Measurements from ENCODE around the gene TNFAIP8L2. TPM values are rescaled to one million over a fixed set of nuclear protein-coding genes. Genes with fewer than 3 reads are reported as not detected.

The TNFAIP8L2 gene
- total and polyA plus RNA-seq, 2 donors (not counting 3 experiments of a cell fraction or from before 2014, with no cell fraction given) = 0.06 TPM; not detected in 1

GRCh38 chr1:151193304-151193703 is 36.9 kb downstream of the TNFAIP8L2 start:
- H3K9me3 ChIP-seq (replicated peaks; ENCODE audit: control insufficient read depth, insufficient read depth, low read length) = no peaks in the 10 kb centered on the region
- H3K36me3 ChIP-seq (ENCODE audit: control insufficient read depth in 2 of 2, extremely low read depth in 1 of 2, insufficient read depth in 2 of 2, low read length in 2 of 2) = no peaks in the 10 kb centered on the region
- H3K4me1 ChIP-seq (ENCODE audit: control insufficient read depth, extremely low read depth, insufficient read depth, low read length) = peaks cover 17% of the 10 kb centered on the region
- no peak overlapping the region for H3K9ac ChIP-seq (replicated peaks; ENCODE audit: extremely low read depth, insufficient read depth, low read length)
- H3K4me2 ChIP-seq (ENCODE audit: insufficient read depth, low read length) = no peak overlapping the region
- H3K79me2 ChIP-seq (ENCODE audit: control insufficient read depth, insufficient read depth, low read length) = peaks cover 17% of the 10 kb centered on the region
- dilution Hi-C loops (cut with MboI; ENCODE audit: extremely low pct_ligation_motif_present, low sequenced_read_pairs) (no loop called here), intact Hi-C loops (cut with micrococcal nuclease) (loop anchor here (10.0 kb wide), 1 partner anchor 959 kb away; the partner anchor contains the start of gene ANP32E)
- H4K20me1 ChIP-seq (replicated peaks; ENCODE audit: control insufficient read depth, extremely low read depth, insufficient read depth, low read length) = no peaks in the 10 kb centered on the region
- BruUV-seq (replicated peaks) = no TSS peak
- DNase-seq (ENCODE audit: low read depth, low spot score) (no peak), FAIRE-seq (no peak)
- TF ChIP-seq EZH2 (IDR thresholded peaks at IDR 0.05; ENCODE audit: borderline replicate concordance, low read depth, low read length, severe bottlenecking) = no peak
- TF ChIP-seq POLR2A (IDR thresholded peaks at IDR 0.05; ENCODE audit: low read depth, low read length) = no peak
- no peak for TF ChIP-seq JUN (IDR thresholded peaks at IDR 0.05; ENCODE audit: borderline replicate concordance, insufficient read depth, insufficient read length, low read depth)
- TF ChIP-seq MYC (IDR thresholded peaks at IDR 0.05; ENCODE audit: low read depth, low read length) = no peak
- TF ChIP-seq, protein P1, sequence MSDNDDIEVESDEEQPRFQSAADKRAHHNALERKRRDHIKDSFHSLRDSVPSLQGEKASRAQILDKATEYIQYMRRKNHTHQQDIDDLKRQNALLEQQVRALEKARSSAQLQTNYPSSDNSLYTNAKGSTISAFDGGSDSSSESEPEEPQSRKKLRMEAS (IDR thresholded peaks at IDR 0.05; ENCODE audit: insufficient read depth, insufficient read length) = no peak
- no peak for TF ChIP-seq FOS (IDR thresholded peaks at IDR 0.05; ENCODE audit: borderline replicate concordance, insufficient read depth, low read length)
- TF ChIP-seq POLR2AphosphoS5 (IDR thresholded peaks at IDR 0.05; ENCODE audit: insufficient read depth, low read depth, low read length) = no peak
- TF ChIP-seq GATA2 (IDR thresholded peaks at IDR 0.05; ENCODE audit: insufficient read depth, insufficient read length, low read depth, low read length) = no peak
- TF ChIP-seq, protein P2, sequence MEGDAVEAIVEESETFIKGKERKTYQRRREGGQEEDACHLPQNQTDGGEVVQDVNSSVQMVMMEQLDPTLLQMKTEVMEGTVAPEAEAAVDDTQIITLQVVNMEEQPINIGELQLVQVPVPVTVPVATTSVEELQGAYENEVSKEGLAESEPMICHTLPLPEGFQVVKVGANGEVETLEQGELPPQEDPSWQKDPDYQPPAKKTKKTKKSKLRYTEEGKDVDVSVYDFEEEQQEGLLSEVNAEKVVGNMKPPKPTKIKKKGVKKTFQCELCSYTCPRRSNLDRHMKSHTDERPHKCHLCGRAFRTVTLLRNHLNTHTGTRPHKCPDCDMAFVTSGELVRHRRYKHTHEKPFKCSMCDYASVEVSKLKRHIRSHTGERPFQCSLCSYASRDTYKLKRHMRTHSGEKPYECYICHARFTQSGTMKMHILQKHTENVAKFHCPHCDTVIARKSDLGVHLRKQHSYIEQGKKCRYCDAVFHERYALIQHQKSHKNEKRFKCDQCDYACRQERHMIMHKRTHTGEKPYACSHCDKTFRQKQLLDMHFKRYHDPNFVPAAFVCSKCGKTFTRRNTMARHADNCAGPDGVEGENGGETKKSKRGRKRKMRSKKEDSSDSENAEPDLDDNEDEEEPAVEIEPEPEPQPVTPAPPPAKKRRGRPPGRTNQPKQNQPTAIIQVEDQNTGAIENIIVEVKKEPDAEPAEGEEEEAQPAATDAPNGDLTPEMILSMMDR (IDR thresholded peaks at IDR 0.05; ENCODE audit: extremely low read depth in 1 of 2, insufficient read depth in 1 of 2, low read depth in 1 of 2, low read length in 2 of 2) = no peak
- POLR2A ChIA-PET = no interaction called here
- H2AFZ ChIP-seq (ENCODE audit: low read depth, low read length) = no peak overlapping the region
- no peak overlapping the region for H3K4me3 ChIP-seq (replicated peaks in 1 of 3; ENCODE audit: insufficient read depth in 1 of 3, low read depth in 1 of 3, low read length in 3 of 3)
- no peaks in the 10 kb centered on the region for H3K9me1 ChIP-seq (replicated peaks; ENCODE audit: control insufficient read depth, extremely low read depth, insufficient read depth, low read length)
- no peaks in the 10 kb centered on the region for H3K27me3 ChIP-seq (ENCODE audit: control insufficient read depth in 2 of 2, insufficient read depth in 2 of 2, low read length in 2 of 2)
- CTCF ChIA-PET = no interaction called here
- H3K27ac ChIP-seq (ENCODE audit: insufficient read depth, low read depth, low read length) = no peak overlapping the region
